HepG2 (cell line): ENCODE measurements around the gene SERTAD1. TPM values are rescaled to one million over a fixed set of nuclear protein-coding genes. Genes with fewer than 3 reads are reported as not detected.

Experiments
- CBX5 ChIP-seq: sonication (generic); formaldehyde crosslinking; IDR thresholded peaks from 2 replicates; pipeline ENCODE4 v1.4.0; 2020; ENCODE audit warnings: missing genetic modification reagents, borderline replicate concordance
- CEBPB ChIP-seq: IDR thresholded peaks from 2 replicates; pipeline ENCODE4 v1.6.1; 2011; ENCODE audit warnings: low read depth, low read length, improper control_type of control experiment, borderline replicate concordance
- CHCHD3 ChIP-seq: sonication (generic); formaldehyde crosslinking; IDR thresholded peaks from 2 replicates; pipeline ENCODE4 v1.8.0; 2022; ENCODE audit warnings: mild to moderate bottlenecking, missing genetic modification reagents, moderate library complexity
- ELF4 ChIP-seq: sonication (generic); formaldehyde crosslinking; IDR thresholded peaks from 2 replicates; pipeline ENCODE4 v1.5.0; 2020; ENCODE audit warnings: missing genetic modification reagents, mild to moderate bottlenecking, moderate library complexity, borderline replicate concordance
- MAFK ChIP-seq, 2 experiments: IDR thresholded peaks in 1 of 2; conservative IDR thresholded peaks in 1 of 2; 2 replicates each; pipeline ENCODE4 v1.6.1; 2011; ENCODE audit warnings: improper control_type of control experiment in 2 of 2, low read length in 2 of 2
- MED8 ChIP-seq: sonication (generic); formaldehyde crosslinking; IDR thresholded peaks from 2 replicates; pipeline ENCODE4 v1.8.1; 2023; ENCODE audit warnings: mild to moderate bottlenecking, missing genetic modification reagents; ENCODE audit not compliant: insufficient replicate concordance
- NFATC3 ChIP-seq: sonication (generic); formaldehyde crosslinking; IDR thresholded peaks from 2 replicates; pipeline ENCODE4 v1.5.1; 2020; ENCODE audit warnings: mild to moderate bottlenecking, missing genetic modification reagents
- NONO ChIP-seq, 2 experiments: fragments of 450-650 bp in 1 of 2; sonication (generic) in 1 of 2; formaldehyde crosslinking in 1 of 2; IDR thresholded peaks in 1 of 2; conservative IDR thresholded peaks in 1 of 2; 2 replicates each; pipeline versions ENCODE4 v1.6.1 to v1.8.0; 2017 to 2022; ENCODE audit warnings: mild to moderate bottlenecking in 1 of 2, missing genetic modification reagents in 1 of 2, moderate library complexity in 1 of 2
- NR2F6 ChIP-seq, 2 experiments: IDR thresholded peaks; 2 replicates each; pipeline ENCODE4 v1.6.1; 2016; ENCODE audit warnings: antibody characterized with exemption in 1 of 2, mild to moderate bottlenecking in 1 of 2
- ZBTB2 ChIP-seq: sonication (generic); formaldehyde crosslinking; IDR thresholded peaks from 2 replicates; pipeline ENCODE4 v1.8.0; 2022; ENCODE audit warnings: low read depth, missing genetic modification reagents
- ZNF3 ChIP-seq: IDR thresholded peaks from 2 replicates; pipeline ENCODE4 v1.7.0; 2017; ENCODE audit warnings: inconsistent platforms
- ZNF761 ChIP-seq: sonication (generic); formaldehyde crosslinking; conservative IDR thresholded peaks from 2 replicates; pipeline ENCODE4 v1.4.0; 2020; ENCODE audit warnings: mild to moderate bottlenecking, missing genetic modification reagents
- ZXDC ChIP-seq: sonication (generic); formaldehyde crosslinking; IDR thresholded peaks from 2 replicates; pipeline ENCODE4 v1.5.0; 2020; ENCODE audit warnings: mild to moderate bottlenecking, missing genetic modification reagents
- polyA plus RNA-seq, 8 experiments: library from polyadenylated mRNA; depleted of rRNA in 3 of 8; stranded (reverse) in 7 of 8; unstranded in 1 of 8; fragments of >200 nt; fragmentation: Illumina TruSeq in 4 of 8; extraction: Trizol in 4 of 8; gene quantifications; 2 replicates each; pipeline versions ENCODE4 v1.2.1 to v1.2.3, GENCODE V29; 2011 to 2016; ENCODE audit warnings: low read depth in 4 of 8, missing spikeins in 1 of 8, mixed read lengths in 1 of 8; ENCODE audit not compliant: insufficient read depth in 1 of 8
- total RNA-seq, 5 experiments: library from RNA; depleted of rRNA; stranded (reverse); fragments of >200 nt; fragmentation: Illumina TruSeq; extraction: Trizol; gene quantifications; 2 replicates each; pipeline ENCODE4 v1.2.3, GENCODE V29; 2016; ENCODE audit warnings: low read depth in 1 of 5
- TF ChIP-seq, protein P1 (sequence below): sonication (generic); formaldehyde crosslinking; IDR thresholded peaks from 2 replicates; pipeline ENCODE4 v1.5.1; 2020; ENCODE audit warnings: mild to moderate bottlenecking, missing genetic modification reagents, borderline replicate concordance
- TF ChIP-seq, protein P2 (sequence below): sonication (generic); formaldehyde crosslinking; IDR thresholded peaks from 2 replicates; pipeline ENCODE4 v1.5.0; 2020; ENCODE audit warnings: missing genetic modification reagents
- TF ChIP-seq, protein P3 (sequence below): sonication (generic); formaldehyde crosslinking; IDR thresholded peaks from 2 replicates; pipeline ENCODE4 v1.4.0; 2020; ENCODE audit warnings: mild to moderate bottlenecking, missing genetic modification reagents

SERTAD1 gene
- total and polyA plus RNA-seq, 2 of the 13 experiments (the other 11 are each of a cell fraction or from before 2014, with no cell fraction given): 4.3 to 4.5 TPM

DNA sequence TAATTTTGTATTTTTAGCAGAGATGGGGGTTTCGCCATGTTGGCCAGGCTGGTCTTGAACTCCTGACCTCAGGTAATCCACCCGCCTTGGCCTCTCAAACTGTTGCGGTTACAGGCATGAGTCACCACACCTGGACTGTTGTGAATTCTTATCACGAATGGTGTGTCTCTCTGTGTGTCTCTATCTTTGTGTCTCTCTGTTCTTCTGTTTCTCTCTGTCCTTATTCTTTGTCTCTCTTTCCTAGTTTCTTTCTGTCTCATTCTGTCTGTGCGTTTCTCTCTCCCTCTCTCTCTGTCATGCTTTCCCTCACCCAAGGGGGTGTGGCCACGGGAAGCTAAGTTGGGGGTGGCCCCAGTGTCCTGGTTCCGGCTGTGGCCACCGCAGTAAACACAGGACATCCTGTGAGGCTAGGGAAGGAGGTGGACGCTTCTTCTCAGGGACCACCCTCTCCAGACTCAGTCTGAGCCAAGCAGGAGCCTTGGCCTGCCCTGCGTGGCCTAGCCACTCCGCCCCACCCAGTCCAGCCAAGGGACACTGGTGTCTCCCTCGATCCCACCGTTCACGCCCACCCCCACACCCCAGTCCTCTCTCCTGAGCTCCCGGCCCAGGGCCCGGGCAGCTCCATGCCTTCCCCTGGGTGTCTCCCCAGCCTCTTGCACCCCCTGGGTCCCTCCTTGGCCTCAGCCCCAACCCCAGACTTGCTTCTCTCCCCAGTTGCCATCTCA lies 8.7 kb downstream of the SERTAD1 start (continued):
- TF ChIP-seq MED8: no peak
- TF ChIP-seq, protein P1, sequence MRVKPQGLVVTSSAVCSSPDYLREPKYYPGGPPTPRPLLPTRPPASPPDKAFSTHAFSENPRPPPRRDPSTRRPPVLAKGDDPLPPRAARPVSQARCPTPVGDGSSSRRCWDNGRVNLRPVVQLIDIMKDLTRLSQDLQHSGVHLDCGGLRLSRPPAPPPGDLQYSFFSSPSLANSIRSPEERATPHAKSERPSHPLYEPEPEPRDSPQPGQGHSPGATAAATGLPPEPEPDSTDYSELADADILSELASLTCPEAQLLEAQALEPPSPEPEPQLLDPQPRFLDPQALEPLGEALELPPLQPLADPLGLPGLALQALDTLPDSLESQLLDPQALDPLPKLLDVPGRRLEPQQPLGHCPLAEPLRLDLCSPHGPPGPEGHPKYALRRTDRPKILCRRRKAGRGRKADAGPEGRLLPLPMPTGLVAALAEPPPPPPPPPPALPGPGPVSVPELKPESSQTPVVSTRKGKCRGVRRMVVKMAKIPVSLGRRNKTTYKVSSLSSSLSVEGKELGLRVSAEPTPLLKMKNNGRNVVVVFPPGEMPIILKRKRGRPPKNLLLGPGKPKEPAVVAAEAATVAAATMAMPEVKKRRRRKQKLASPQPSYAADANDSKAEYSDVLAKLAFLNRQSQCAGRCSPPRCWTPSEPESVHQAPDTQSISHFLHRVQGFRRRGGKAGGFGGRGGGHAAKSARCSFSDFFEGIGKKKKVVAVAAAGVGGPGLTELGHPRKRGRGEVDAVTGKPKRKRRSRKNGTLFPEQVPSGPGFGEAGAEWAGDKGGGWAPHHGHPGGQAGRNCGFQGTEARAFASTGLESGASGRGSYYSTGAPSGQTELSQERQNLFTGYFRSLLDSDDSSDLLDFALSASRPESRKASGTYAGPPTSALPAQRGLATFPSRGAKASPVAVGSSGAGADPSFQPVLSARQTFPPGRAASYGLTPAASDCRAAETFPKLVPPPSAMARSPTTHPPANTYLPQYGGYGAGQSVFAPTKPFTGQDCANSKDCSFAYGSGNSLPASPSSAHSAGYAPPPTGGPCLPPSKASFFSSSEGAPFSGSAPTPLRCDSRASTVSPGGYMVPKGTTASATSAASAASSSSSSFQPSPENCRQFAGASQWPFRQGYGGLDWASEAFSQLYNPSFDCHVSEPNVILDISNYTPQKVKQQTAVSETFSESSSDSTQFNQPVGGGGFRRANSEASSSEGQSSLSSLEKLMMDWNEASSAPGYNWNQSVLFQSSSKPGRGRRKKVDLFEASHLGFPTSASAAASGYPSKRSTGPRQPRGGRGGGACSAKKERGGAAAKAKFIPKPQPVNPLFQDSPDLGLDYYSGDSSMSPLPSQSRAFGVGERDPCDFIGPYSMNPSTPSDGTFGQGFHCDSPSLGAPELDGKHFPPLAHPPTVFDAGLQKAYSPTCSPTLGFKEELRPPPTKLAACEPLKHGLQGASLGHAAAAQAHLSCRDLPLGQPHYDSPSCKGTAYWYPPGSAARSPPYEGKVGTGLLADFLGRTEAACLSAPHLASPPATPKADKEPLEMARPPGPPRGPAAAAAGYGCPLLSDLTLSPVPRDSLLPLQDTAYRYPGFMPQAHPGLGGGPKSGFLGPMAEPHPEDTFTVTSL (CRISPR knock-in tag): no peak
- TF ChIP-seq CBX5 (CRISPR knock-in tag): peak; percentile 31; the same call in 1 of the 2 replicates
- TF ChIP-seq, protein P2, sequence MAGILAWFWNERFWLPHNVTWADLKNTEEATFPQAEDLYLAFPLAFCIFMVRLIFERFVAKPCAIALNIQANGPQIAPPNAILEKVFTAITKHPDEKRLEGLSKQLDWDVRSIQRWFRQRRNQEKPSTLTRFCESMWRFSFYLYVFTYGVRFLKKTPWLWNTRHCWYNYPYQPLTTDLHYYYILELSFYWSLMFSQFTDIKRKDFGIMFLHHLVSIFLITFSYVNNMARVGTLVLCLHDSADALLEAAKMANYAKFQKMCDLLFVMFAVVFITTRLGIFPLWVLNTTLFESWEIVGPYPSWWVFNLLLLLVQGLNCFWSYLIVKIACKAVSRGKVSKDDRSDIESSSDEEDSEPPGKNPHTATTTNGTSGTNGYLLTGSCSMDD: no peak
- no peak for TF ChIP-seq ZNF3 (CRISPR knock-in tag)
- no peak for TF ChIP-seq MAFK (conservative IDR thresholded peaks at IDR 0.05 in 1 of 2, IDR thresholded peaks at IDR 0.05 in 1 of 2; ENCODE audit: low read length in 2 of 2)
- no peak for TF ChIP-seq NR2F6 (IDR thresholded peaks at IDR 0.05)
- no peak; the same call in 1 of the 2 replicates for TF ChIP-seq NR2F6 (CRISPR knock-in tag; IDR thresholded peaks at IDR 0.05)
- no peak for TF ChIP-seq ZBTB2 (CRISPR knock-in tag)
- TF ChIP-seq ZNF761 (CRISPR knock-in tag): no peak
- TF ChIP-seq, protein P3, sequence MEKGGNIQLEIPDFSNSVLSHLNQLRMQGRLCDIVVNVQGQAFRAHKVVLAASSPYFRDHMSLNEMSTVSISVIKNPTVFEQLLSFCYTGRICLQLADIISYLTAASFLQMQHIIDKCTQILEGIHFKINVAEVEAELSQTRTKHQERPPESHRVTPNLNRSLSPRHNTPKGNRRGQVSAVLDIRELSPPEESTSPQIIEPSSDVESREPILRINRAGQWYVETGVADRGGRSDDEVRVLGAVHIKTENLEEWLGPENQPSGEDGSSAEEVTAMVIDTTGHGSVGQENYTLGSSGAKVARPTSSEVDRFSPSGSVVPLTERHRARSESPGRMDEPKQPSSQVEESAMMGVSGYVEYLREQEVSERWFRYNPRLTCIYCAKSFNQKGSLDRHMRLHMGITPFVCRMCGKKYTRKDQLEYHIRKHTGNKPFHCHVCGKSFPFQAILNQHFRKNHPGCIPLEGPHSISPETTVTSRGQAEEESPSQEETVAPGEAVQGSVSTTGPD: no peak
- no peak for TF ChIP-seq ZXDC
- TF ChIP-seq NFATC3 (CRISPR knock-in tag): no peak
- no peak for TF ChIP-seq CHCHD3 (CRISPR knock-in tag)
- no peak for TF ChIP-seq CEBPB
- TF ChIP-seq NONO (IDR thresholded peaks at IDR 0.05): no peak
- TF ChIP-seq NONO (CRISPR knock-in tag; conservative IDR thresholded peaks at IDR 0.05): no peak
- no peak for TF ChIP-seq ELF4
